ENCODE results near the gene VASH1. TPM values are rescaled to one million over a fixed set of nuclear protein-coding genes. Genes with fewer than 3 reads are reported as not detected.

Gene VASH1
- total and polyA plus RNA-seq, 10 donors = 6.4 to 39.1 (median 19.5) TPM

DNA sequence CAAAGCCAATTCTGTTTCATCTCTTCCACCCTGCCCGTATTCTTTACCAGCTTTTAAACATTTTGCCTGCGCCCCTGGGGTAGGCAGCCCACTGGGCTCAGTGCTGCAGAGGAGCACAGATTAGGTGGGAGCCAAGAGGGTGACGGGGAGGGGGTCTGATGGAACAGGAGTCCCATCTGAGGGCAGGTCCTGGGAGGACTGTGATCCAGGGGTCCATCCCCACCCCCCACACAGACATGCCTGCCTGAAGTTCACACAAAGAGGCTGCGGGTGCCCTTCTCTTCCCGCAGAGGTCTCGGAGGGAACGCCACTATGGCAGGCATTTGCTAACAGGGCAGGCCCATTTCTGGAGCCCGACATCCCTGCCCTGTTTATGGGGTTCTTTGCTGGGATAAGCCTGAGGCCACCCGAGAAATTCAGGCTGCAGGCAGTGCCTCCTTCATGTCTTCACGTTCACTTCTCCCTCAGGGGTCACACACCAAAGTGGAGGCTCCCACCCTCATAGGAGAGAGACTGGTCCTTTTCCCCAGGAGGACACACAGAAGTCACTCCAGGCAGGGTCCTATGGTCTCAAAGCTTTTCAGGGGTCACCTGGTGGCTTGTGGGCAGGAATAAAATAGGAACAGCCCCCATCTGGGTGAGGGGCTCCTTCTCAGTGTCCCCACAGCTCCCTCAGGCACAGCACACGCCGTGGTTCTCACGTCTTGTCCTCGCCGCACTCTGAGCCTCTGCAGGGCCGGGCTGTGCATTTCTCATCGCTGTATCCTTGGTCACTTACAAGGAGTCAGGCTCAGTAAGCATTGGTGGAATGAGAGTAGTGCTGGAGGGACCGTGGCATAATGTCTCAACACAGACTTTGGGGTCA is 12.9 kb downstream of the VASH1 start:
- Histone ChIP-seq H3K9me3 (no peaks in the 10 kb centered on the region), H3K36me3 (peaks cover 0 to 34% (median 0%) of the 10 kb centered on the region in 6 donors), H3K27me3 (replicated peaks in 1 of 7) (peaks cover 0 to 8% (median 0%) of the 10 kb centered on the region in 7 donors), H3K27ac (peak overlapping the region in 6 of 8 donors; percentile 38 to 85 (median 78)), H3K4me1 (peaks cover 7 to 99% (median 62%) of the 10 kb centered on the region in 6 donors), H3K4me3 (no peak overlapping the region)
- peak; percentile 48 for DNase-seq
- WGBS, 5 donors = 83 to 88% (median 85%) methylated on average over 15 to 18 of the region's 18 CpGs
- intact Hi-C loops (cut with DNase I; ENCODE audit: low total_unique reads) = loop anchor here (5.0 kb wide), 1 partner anchor 57 kb away; no protein-coding TSS in a partner anchor
- TF ChIP-seq POLR2AphosphoS5 (IDR thresholded peaks at IDR 0.05) (no peak), POLR2A (IDR thresholded peaks at IDR 0.05) (no peak)
- TF ChIP-seq, protein P1, sequence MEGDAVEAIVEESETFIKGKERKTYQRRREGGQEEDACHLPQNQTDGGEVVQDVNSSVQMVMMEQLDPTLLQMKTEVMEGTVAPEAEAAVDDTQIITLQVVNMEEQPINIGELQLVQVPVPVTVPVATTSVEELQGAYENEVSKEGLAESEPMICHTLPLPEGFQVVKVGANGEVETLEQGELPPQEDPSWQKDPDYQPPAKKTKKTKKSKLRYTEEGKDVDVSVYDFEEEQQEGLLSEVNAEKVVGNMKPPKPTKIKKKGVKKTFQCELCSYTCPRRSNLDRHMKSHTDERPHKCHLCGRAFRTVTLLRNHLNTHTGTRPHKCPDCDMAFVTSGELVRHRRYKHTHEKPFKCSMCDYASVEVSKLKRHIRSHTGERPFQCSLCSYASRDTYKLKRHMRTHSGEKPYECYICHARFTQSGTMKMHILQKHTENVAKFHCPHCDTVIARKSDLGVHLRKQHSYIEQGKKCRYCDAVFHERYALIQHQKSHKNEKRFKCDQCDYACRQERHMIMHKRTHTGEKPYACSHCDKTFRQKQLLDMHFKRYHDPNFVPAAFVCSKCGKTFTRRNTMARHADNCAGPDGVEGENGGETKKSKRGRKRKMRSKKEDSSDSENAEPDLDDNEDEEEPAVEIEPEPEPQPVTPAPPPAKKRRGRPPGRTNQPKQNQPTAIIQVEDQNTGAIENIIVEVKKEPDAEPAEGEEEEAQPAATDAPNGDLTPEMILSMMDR (IDR thresholded peaks at IDR 0.05 in 8 of 11, conservative IDR thresholded peaks at IDR 0.05 in 3 of 11) = no peak

DNA sequence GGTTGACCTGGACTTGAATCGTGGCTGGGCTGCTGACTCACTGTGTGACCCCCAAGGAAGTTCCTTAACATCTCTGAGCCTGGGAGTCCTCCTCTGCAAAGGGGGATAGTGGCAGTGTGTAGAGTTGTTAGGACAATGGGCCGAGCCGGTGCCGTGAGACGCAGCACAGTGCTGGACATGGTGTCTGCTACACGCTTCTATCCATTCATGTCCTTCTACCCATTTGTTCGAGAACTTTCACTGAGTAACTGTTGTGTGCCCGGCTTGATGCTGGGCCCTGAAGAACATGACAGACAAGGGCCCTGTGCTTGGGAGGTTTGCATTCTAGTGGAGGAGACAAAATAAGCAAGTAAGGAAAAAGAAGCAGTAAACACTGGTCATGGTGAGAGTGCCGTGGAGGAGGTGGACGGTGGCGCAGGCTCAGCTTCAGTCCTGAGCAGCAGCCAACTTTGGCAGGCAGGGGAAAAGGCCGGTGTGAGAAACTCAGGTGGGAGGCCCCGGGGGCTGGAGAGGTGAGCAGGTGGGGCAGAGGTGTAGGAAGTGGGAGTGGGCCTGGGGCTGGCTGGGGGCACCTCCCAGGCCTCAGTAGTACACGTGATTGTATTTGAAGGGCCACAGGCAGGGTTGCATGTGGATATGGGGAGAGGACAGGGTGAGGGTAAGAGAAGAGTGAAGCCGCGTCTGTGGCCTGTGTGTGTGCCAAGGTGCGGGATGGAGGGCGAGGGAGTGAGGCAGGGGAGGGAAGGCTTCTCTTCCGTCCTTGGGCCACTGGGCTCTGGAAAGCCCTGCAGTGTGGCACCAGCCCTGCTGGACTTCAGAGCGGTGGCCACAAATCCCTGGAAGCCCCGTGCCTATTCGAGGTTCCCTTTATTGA is 13.8 kb downstream of the VASH1 start:
- TF ChIP-seq POLR2AphosphoS5 (IDR thresholded peaks at IDR 0.05) (no peak), POLR2A (IDR thresholded peaks at IDR 0.05) (no peak)
- TF ChIP-seq, protein P1 (IDR thresholded peaks at IDR 0.05 in 8 of 11, conservative IDR thresholded peaks at IDR 0.05 in 3 of 11) = no peak
- Histone ChIP-seq H3K27me3 (replicated peaks in 1 of 7) (peaks cover 0 to 8% (median 0%) of the 10 kb centered on the region in 7 donors), H3K27ac (peak overlapping the region in 6 of 8 donors; percentile 5 to 85 (median 75)), H3K36me3 (peaks cover 0 to 41% (median 0%) of the 10 kb centered on the region in 6 donors), H3K9me3 (no peaks in the 10 kb centered on the region), H3K4me1 (peaks cover 7 to 99% (median 57%) of the 10 kb centered on the region in 6 donors), H3K4me3 (no peak overlapping the region)
- peak; percentile 67 for DNase-seq
- intact Hi-C loops (cut with DNase I; ENCODE audit: low total_unique reads) = loop anchor here (5.0 kb wide), 1 partner anchor 58 kb away; no protein-coding TSS in a partner anchor
- 81 to 94% (median 86%) methylated on average over 19 to 22 of the region's 22 CpGs for WGBS, 5 donors

DNA sequence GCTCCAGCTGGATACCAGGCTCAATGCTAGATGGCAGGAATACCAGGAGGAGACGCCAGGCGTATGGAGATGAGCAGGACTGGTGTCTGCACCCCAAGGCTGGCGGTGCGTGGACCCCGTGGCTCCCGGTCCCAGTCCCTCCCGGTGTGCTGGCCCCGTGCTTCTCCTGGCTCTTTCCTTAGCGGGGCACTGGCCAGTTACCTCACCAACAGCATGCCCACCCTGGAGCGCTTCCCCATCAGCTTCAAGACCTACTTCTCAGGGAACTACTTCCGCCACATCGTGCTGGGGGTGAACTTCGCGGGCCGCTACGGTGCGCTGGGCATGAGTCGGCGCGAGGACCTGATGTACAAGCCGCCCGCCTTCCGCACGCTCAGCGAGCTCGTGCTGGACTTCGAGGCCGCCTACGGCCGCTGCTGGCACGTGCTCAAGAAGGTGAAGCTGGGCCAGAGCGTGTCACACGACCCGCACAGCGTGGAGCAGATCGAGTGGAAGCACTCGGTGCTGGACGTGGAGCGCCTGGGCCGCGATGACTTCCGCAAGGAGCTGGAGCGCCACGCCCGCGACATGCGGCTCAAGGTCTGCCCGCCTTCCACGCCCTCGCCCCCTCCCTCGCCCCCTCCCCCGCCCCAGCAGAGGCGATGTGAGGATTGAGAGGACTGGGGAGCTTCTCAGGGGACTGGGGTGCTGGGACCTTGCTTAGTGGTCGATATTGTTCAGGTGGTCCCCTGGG is 14.6 kb downstream of the VASH1 start:
- TF ChIP-seq POLR2AphosphoS5 (IDR thresholded peaks at IDR 0.05) (peak in 2 of 3 donors; percentile 60 to 75), POLR2A (IDR thresholded peaks at IDR 0.05) (no peak)
- peak; percentile 73 for DNase-seq
- Histone ChIP-seq H3K27me3 (replicated peaks in 1 of 7) (peaks cover 0 to 8% (median 0%) of the 10 kb centered on the region in 7 donors), H3K4me1 (peaks cover 7 to 100% (median 61%) of the 10 kb centered on the region in 6 donors), H3K27ac (peak overlapping the region in 4 of 8 donors; percentile 14 to 82 (median 42)), H3K4me3 (no peak overlapping the region), H3K9me3 (no peaks in the 10 kb centered on the region), H3K36me3 (peaks cover 0 to 47% (median under 1%) of the 10 kb centered on the region in 6 donors)
- 92 to 95% (median 94%) methylated on average over 39 to 54 of the region's 54 CpGs for WGBS, 5 donors
- intact Hi-C loops (cut with DNase I; ENCODE audit: low total_unique reads) = no loop called here
